GM12878 (cell line): ENCODE results near the gene CDK5RAP3.

Experiments
- CTCF ChIP-seq, 3 experiments: IDR thresholded peaks in 2 of 3; conservative IDR thresholded peaks in 1 of 3; 2 replicates each; pipeline ENCODE4 v1.5.1; 2011; ENCODE audit warnings: low read depth in 3 of 3, low read length in 3 of 3, mild to moderate bottlenecking in 3 of 3, control low read depth in 2 of 3, moderate library complexity in 2 of 3, inconsistent platforms in 1 of 3, mixed read lengths in 1 of 3; ENCODE audit not compliant: control insufficient read depth in 2 of 3, insufficient read depth in 1 of 3; ENCODE audit errors: extremely low read depth in 1 of 3
- ELK1 ChIP-seq: IDR thresholded peaks from 2 replicates; pipeline ENCODE4 v1.6.1; 2012; ENCODE audit warnings: low read depth, low read length, improper control_type of control experiment
- ESRRA ChIP-seq: IDR thresholded peaks from 2 replicates; pipeline ENCODE4 v1.6.1; 2012; ENCODE audit warnings: mild to moderate bottlenecking, low read length, improper control_type of control experiment
- EZH2 ChIP-seq: IDR thresholded peaks from 2 replicates; pipeline ENCODE4 v1.6.1; 2012; ENCODE audit warnings: low read depth, mild to moderate bottlenecking, control low read depth, inconsistent platforms, low read length, borderline replicate concordance; ENCODE audit not compliant: control insufficient read depth
- MAX ChIP-seq: IDR thresholded peaks from 2 replicates; pipeline ENCODE4 v1.6.1; 2012; ENCODE audit warnings: low read depth, low read length, improper control_type of control experiment
- SUZ12 ChIP-seq: fragments of 200-600 bp; sonication (generic); IDR thresholded peaks from one replicate; pipeline ENCODE4 v1.6.1; 2018; ENCODE audit warnings: antibody characterized with exemption, mild to moderate bottlenecking; ENCODE audit not compliant: unreplicated experiment
- ZSCAN29 ChIP-seq: fragments of 450-650 bp; IDR thresholded peaks from 2 replicates; pipeline ENCODE4 v1.6.1; 2017; ENCODE audit warnings: mild to moderate bottlenecking, moderate library complexity

- TF ChIP-seq CTCF (IDR thresholded peaks at IDR 0.05 in 2 of 3, conservative IDR thresholded peaks at IDR 0.05 in 1 of 3; ENCODE audit: control insufficient read depth in 2 of 3, extremely low read depth in 1 of 3, insufficient read depth in 1 of 3, low read depth in 3 of 3, low read length in 3 of 3) (no peak), ZSCAN29 (no peak), SUZ12 (no peak), MAX (no peak), ESRRA (no peak), EZH2 (no peak), ELK1 (no peak)
Measured at GRCh38 chr17:47967607-47968252, 3.2 kb upstream of the CDK5RAP3 start.
